Ishikawa (cell line): ENCODE results near the gene MAP4K4.

Experiments used
- CEBPB ChIP-seq: IDR thresholded peaks from 2 replicates; pipeline ENCODE4 v1.6.1; 2012
- CREB1 ChIP-seq: IDR thresholded peaks from 2 replicates; pipeline ENCODE4 v1.6.1; 2012; ENCODE audit warnings: low read depth
- EGR1 ChIP-seq: IDR thresholded peaks from 2 replicates; pipeline ENCODE4 v1.6.1; 2012
- EP300 ChIP-seq: IDR thresholded peaks from 2 replicates; pipeline ENCODE4 v1.6.1; 2012; ENCODE audit warnings: borderline replicate concordance
- FOXM1 ChIP-seq: IDR thresholded peaks from 2 replicates; pipeline ENCODE4 v1.6.1; 2012; ENCODE audit warnings: low read depth, borderline replicate concordance
- NFIC ChIP-seq: IDR thresholded peaks from 2 replicates; pipeline ENCODE4 v1.6.1; 2012
- RAD21 ChIP-seq: IDR thresholded peaks from 2 replicates; pipeline ENCODE4 v1.6.1; 2012; ENCODE audit warnings: low read depth
- TAF1 ChIP-seq: IDR thresholded peaks from 2 replicates; pipeline ENCODE4 v1.6.1; 2012; ENCODE audit warnings: low read depth, mild to moderate bottlenecking
- TCF12 ChIP-seq: IDR thresholded peaks from 2 replicates; pipeline ENCODE4 v1.6.1; 2012; ENCODE audit warnings: low read depth
- TEAD4 ChIP-seq: IDR thresholded peaks from 2 replicates; pipeline ENCODE4 v1.6.1; 2012
- USF1 ChIP-seq: IDR thresholded peaks from 2 replicates; pipeline ENCODE4 v1.6.1; 2012
- YY1 ChIP-seq: IDR thresholded peaks from 2 replicates; pipeline ENCODE4 v1.6.1; 2012; ENCODE audit warnings: low read depth
- ZBTB7A ChIP-seq: IDR thresholded peaks from 2 replicates; pipeline ENCODE4 v1.6.1; 2012; ENCODE audit warnings: low read depth
- TF ChIP-seq, protein P1 (sequence below): IDR thresholded peaks from 2 replicates; pipeline ENCODE4 v1.6.1; 2012; ENCODE audit warnings: low read depth, mild to moderate bottlenecking
- TF ChIP-seq, protein P2 (sequence below): IDR thresholded peaks from 2 replicates; pipeline ENCODE4 v1.6.1; 2012

The MAP4K4 gene

DNA sequence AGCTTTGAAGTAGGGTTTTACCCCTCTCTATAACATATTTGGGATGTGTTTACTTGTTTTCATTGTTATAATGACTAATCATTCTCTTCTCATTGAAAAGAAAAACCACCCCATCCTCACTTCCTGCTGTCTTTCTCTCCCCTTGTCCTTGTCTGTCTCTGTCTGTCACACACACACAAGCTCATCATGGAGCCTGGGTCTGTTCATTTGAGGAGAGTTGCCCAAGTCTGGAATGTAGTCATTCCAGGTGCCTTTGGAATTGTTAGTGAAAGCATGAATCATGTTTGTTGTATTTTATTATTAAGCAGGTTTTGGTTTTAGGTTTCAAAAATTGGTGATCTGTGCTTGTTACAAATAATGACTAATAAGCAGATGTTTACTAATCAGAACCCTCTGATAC lies 160.7 kb downstream of the MAP4K4 start:
- TF ChIP-seq TEAD4 (peak; percentile 63; the same call in 1 of the 2 replicates), ZBTB7A (no peak)

GRCh38 chr2:101858910-101859309 lies 161.4 kb downstream of the MAP4K4 start:
- TF ChIP-seq YY1 (no peak), CEBPB (0 out of 2 replicates have a peak, but pooled peaks have one; percentile 34)

DNA sequence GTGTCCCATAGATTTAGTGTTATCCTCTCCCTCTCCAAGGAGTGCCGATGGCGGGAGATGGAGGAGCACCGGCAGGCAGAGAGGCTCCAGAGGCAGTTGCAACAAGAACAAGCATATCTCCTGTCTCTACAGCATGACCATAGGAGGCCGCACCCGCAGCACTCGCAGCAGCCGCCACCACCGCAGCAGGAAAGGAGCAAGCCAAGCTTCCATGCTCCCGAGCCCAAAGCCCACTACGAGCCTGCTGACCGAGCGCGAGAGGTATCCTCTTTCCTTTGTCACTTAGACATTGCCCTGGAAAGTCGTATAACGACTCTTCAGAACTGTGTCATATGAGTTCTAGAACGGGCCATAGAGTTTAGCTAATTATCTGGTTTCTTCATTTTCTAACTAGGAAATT lies 162.1 kb downstream of the MAP4K4 start:
- no peak for TF ChIP-seq RAD21
- TF ChIP-seq TCF12 = no peak
- TF ChIP-seq, protein P1, sequence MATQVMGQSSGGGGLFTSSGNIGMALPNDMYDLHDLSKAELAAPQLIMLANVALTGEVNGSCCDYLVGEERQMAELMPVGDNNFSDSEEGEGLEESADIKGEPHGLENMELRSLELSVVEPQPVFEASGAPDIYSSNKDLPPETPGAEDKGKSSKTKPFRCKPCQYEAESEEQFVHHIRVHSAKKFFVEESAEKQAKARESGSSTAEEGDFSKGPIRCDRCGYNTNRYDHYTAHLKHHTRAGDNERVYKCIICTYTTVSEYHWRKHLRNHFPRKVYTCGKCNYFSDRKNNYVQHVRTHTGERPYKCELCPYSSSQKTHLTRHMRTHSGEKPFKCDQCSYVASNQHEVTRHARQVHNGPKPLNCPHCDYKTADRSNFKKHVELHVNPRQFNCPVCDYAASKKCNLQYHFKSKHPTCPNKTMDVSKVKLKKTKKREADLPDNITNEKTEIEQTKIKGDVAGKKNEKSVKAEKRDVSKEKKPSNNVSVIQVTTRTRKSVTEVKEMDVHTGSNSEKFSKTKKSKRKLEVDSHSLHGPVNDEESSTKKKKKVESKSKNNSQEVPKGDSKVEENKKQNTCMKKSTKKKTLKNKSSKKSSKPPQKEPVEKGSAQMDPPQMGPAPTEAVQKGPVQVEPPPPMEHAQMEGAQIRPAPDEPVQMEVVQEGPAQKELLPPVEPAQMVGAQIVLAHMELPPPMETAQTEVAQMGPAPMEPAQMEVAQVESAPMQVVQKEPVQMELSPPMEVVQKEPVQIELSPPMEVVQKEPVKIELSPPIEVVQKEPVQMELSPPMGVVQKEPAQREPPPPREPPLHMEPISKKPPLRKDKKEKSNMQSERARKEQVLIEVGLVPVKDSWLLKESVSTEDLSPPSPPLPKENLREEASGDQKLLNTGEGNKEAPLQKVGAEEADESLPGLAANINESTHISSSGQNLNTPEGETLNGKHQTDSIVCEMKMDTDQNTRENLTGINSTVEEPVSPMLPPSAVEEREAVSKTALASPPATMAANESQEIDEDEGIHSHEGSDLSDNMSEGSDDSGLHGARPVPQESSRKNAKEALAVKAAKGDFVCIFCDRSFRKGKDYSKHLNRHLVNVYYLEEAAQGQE = no peak
- TF ChIP-seq EGR1 = no peak
- no peak for TF ChIP-seq NFIC
- no peak for TF ChIP-seq ZBTB7A
- TF ChIP-seq CREB1 = no peak
- no peak for TF ChIP-seq EP300
- TF ChIP-seq FOXM1 = no peak
- no peak for TF ChIP-seq YY1
- no peak for TF ChIP-seq USF1
- TF ChIP-seq, protein P2, sequence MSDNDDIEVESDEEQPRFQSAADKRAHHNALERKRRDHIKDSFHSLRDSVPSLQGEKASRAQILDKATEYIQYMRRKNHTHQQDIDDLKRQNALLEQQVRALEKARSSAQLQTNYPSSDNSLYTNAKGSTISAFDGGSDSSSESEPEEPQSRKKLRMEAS = no peak
- TF ChIP-seq CEBPB = no peak
- no peak for TF ChIP-seq TEAD4
- TF ChIP-seq TAF1 = no peak

DNA sequence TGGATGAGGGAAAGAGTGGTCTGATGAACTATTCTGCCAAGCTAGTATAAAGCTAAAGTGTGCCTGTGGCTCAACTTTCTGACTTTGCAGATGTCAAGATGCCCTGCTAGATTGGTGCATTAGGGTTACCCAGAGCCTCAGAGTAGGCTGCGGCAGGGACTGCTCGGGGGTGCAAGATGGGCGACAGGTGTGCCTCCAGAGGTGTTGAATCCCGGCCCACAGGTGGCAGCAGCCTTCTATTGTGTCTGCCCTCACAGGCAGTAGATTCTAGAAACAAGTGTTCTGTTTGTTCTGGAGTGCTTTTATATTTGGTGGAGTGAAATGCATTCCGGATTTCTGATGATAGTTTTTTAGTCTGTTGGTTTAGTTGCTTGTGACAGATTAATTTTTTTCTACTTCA lies 162.7 kb downstream of the MAP4K4 start:
- no peak for TF ChIP-seq CEBPB
- peak; percentile 37 for TF ChIP-seq RAD21

DNA sequence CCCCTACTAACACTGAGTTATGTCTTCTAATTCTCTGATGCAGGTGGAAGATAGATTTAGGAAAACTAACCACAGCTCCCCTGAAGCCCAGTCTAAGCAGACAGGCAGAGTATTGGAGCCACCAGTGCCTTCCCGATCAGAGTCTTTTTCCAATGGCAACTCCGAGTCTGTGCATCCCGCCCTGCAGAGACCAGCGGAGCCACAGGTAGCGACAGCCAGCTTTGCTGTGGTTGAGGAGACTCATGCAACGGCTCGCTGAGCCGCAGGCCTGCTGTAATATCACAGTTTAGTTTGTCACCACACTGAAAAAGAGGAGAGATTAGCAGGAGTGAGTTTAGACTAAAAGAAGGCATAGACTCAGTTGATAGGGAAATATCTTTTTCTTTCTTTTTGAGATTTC lies 163.3 kb downstream of the MAP4K4 start:
- TF ChIP-seq NFIC = no peak
- TF ChIP-seq EGR1 = no peak

DNA sequence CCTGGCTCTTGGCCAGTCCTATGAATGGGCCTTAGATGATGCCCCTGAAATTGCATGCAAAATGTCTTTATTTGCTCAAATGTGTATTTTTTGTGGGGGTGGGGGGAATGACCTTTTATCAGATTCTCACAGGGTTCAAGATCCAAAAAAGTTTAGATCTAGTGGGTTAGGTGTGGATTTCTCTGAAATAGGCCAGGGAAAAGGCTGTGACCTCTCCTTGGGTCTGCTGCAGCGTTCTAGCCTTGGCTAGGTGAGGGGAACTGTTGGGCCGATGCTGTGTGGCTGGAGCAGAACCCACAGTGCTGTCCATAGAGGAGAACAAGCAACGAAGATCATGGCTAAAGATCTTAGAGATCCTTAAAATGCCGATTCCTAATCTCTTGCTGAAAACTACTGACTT lies 163.9 kb downstream of the MAP4K4 start:
- TF ChIP-seq, protein P1 = no peak
- TF ChIP-seq RAD21 = no peak
- no peak for TF ChIP-seq ZBTB7A
- no peak for TF ChIP-seq FOXM1
- no peak for TF ChIP-seq TEAD4
- TF ChIP-seq TAF1 = no peak

GRCh38 chr2:101863534-101863933 lies 166.0 kb downstream of the MAP4K4 start:
- no peak for TF ChIP-seq NFIC
- TF ChIP-seq ZBTB7A = no peak
- no peak for TF ChIP-seq TAF1
- no peak for TF ChIP-seq RAD21
- TF ChIP-seq EP300 = no peak
- TF ChIP-seq CREB1 = no peak
- no peak for TF ChIP-seq TCF12
- no peak for TF ChIP-seq USF1

- no peak for TF ChIP-seq FOXM1
- no peak for TF ChIP-seq RAD21
- TF ChIP-seq NFIC = no peak
- TF ChIP-seq EP300 = no peak
- no peak for TF ChIP-seq CREB1
- TF ChIP-seq EGR1 = no peak
- TF ChIP-seq, protein P1 = no peak
- no peak for TF ChIP-seq TCF12
- no peak for TF ChIP-seq TAF1
These were observed 166.9 kb downstream of the MAP4K4 start for GRCh38 chr2:101864426-101864825.
